ENCODE results near the gene TXNL4B. TPM values are rescaled to one million over a fixed set of nuclear protein-coding genes. Genes with fewer than 3 reads are reported as not detected.

The TXNL4B gene
- total and polyA plus RNA-seq, 9 of the 15 experiments (the other 6 are each of a cell fraction or from before 2014, with no cell fraction given) = 11.9 to 38.0 (median 22.3) TPM

GRCh38 chr16:72093448-72094265 lies at the start of gene TXNL4B, which contains the start of gene DHX38 (continued):
- TF ChIP-seq ZNF740 (CRISPR knock-in tag; IDR thresholded peaks at IDR 0.05) = no peak
- no peak for TF ChIP-seq ZNF740 (tag; IDR thresholded peaks at IDR 0.05)
- TF ChIP-seq ZNF778 (CRISPR knock-in tag; IDR thresholded peaks at IDR 0.05) = no peak
- TF ChIP-seq HLTF (IDR thresholded peaks at IDR 0.05) = no peak
- no peak for TF ChIP-seq ZNF668 (CRISPR knock-in tag; IDR thresholded peaks at IDR 0.05)
- TF ChIP-seq ZHX1 (conservative IDR thresholded peaks at IDR 0.05; ENCODE audit: low read length) = peak; percentile 66; the same call in 1 of the 2 replicates
- TF ChIP-seq ETS1 (conservative IDR thresholded peaks at IDR 0.05; ENCODE audit: control insufficient read depth, low read depth, low read length) = 0 out of 2 replicates have a peak, but pooled peaks have one; percentile 8
- 0 out of 2 replicates have a peak, but pooled peaks have one; percentile 21 for TF ChIP-seq TOE1 (IDR thresholded peaks at IDR 0.05; ENCODE audit: borderline replicate concordance)
- no peak for TF ChIP-seq TOE1 (CRISPR knock-in tag; IDR thresholded peaks at IDR 0.05; ENCODE audit: borderline replicate concordance, low read depth)
- no peak for TF ChIP-seq WHSC1 (IDR thresholded peaks at IDR 0.05; ENCODE audit: low read length)
- TF ChIP-seq GATAD2B (IDR thresholded peaks at IDR 0.05; ENCODE audit: borderline replicate concordance) = no peak
- no peak for TF ChIP-seq XRCC4 (IDR thresholded peaks at IDR 0.05; ENCODE audit: extremely low read depth, insufficient read depth, insufficient read length)
- TF ChIP-seq FOXO4 (CRISPR knock-in tag; IDR thresholded peaks at IDR 0.05) = no peak
- no peak for TF ChIP-seq FOXK1 (CRISPR knock-in tag; IDR thresholded peaks at IDR 0.05; ENCODE audit: borderline replicate concordance)
- TF ChIP-seq ETV5 (CRISPR knock-in tag; IDR thresholded peaks at IDR 0.05; ENCODE audit: low read depth) = peak; percentile 88
- TF ChIP-seq ZKSCAN1 (IDR thresholded peaks at IDR 0.05; ENCODE audit: low read depth, low read length) = no peak
- TF ChIP-seq SIN3B (IDR thresholded peaks at IDR 0.05; ENCODE audit: low read depth) = peak; percentile 91
- TF ChIP-seq CAMTA2 (CRISPR knock-in tag; conservative IDR thresholded peaks at IDR 0.05) = no peak
- 0 out of 2 replicates have a peak, but pooled peaks have one; percentile 43 for TF ChIP-seq ZNF395 (CRISPR knock-in tag; IDR thresholded peaks at IDR 0.05)
- no peak for TF ChIP-seq NR4A1 (CRISPR knock-in tag; IDR thresholded peaks at IDR 0.05)
- TF ChIP-seq NR4A1 (tag; IDR thresholded peaks at IDR 0.05) = no peak
